ENCODE measurements around the gene TF.

The TF gene

GRCh38 chr3:133820889-133821675 lies 74.9 kb downstream of the TF start:
- no peak for DNase-seq

- DNase-seq, result no peak
Observed at GRCh38 chr3:133821767-133822638, 75.8 kb downstream of the TF start.

- no peak for DNase-seq
Observed at GRCh38 chr3:133824961-133825485, 78.8 kb downstream of the TF start.

- no peak for DNase-seq
Observed at GRCh38 chr3:133825969-133826727, 80.0 kb downstream of the TF start.

- no peak for DNase-seq
Observed at GRCh38 chr3:133827136-133827535, 80.9 kb downstream of the TF start.

- no peak for DNase-seq
Observed at GRCh38 chr3:133827684-133828083, 81.5 kb downstream of the TF start.

- no peak for DNase-seq
Observed at GRCh38 chr3:133828576-133829309, 82.5 kb downstream of the TF start.

- no peak for DNase-seq
Observed at GRCh38 chr3:133829310-133829707, 83.1 kb downstream of the TF start.

GRCh38 chr3:133830071-133830470 lies 83.9 kb downstream of the TF start:
- DNase-seq, result no peak

- no peak for DNase-seq
Observed at GRCh38 chr3:133831966-133832801, 86.0 kb downstream of the TF start.

- DNase-seq, result no peak
Observed at GRCh38 chr3:133832802-133833144, 86.6 kb downstream of the TF start.

- DNase-seq, result no peak
Observed at GRCh38 chr3:133833267-133833666, 87.1 kb downstream of the TF start.

- no peak for DNase-seq
Observed at GRCh38 chr3:133833880-133834620, 87.9 kb downstream of the TF start.

- DNase-seq, result no peak
Observed at GRCh38 chr3:133834621-133835417, 88.6 kb downstream of the TF start.

- no peak for DNase-seq
Observed at GRCh38 chr3:133835418-133835743, 89.2 kb downstream of the TF start.

- DNase-seq, result no peak
Observed at GRCh38 chr3:133835961-133836360, 89.8 kb downstream of the TF start.

GRCh38 chr3:133836497-133837158 lies 90.4 kb downstream of the TF start:
- DNase-seq, result no peak

GRCh38 chr3:133837487-133838295 lies 91.5 kb downstream of the TF start:
- DNase-seq, result no peak
